Esophagus squamous epithelium (tissue), 4 donors: ENCODE data around the gene ERP44.

ENCODE experiments used
- CTCF ChIP-seq, 6 experiments: fragments of 450-650 bp in 4 of 6; fragments of 200-600 bp in 2 of 6; sonication (generic) in 2 of 6; IDR thresholded peaks; one replicate each; pipeline ENCODE4 v1.5.1; 2016 to 2019; ENCODE audit warnings: antibody characterized with exemption in 6 of 6, mild to moderate bottlenecking in 4 of 6, moderate library complexity in 4 of 6
- POLR2A ChIP-seq, 4 donors: fragments of 450-650 bp; IDR thresholded peaks; one replicate each; pipeline ENCODE4 v1.6.1; 2017; ENCODE audit warnings: antibody characterized with exemption in 4 of 4, mild to moderate bottlenecking in 4 of 4, moderate library complexity in 3 of 4

- TF ChIP-seq POLR2A (IDR thresholded peaks at IDR 0.05) (no peak), CTCF (IDR thresholded peaks at IDR 0.05) (no peak)
These were observed 12.6 kb downstream of the ERP44 start for GRCh38 chr9:100086097-100086635.
